Tibial nerve (tissue), 3 donors: Measurements from ENCODE around the gene SRGAP3.

Experiments used
- CTCF ChIP-seq, 5 experiments: fragments of 200-600 bp in 3 of 5; fragments of 450-650 bp in 2 of 5; sonication (generic) in 3 of 5; IDR thresholded peaks; one replicate each; pipeline ENCODE4 v1.5.1; 2016 to 2019; ENCODE audit warnings: antibody characterized with exemption in 5 of 5, mild to moderate bottlenecking in 3 of 5, moderate library complexity in 2 of 5
- POLR2A ChIP-seq, 2 donors: fragments of 450-650 bp; IDR thresholded peaks; one replicate each; pipeline ENCODE4 v1.6.1; 2017; ENCODE audit warnings: antibody characterized with exemption in 2 of 2, mild to moderate bottlenecking in 2 of 2, moderate library complexity in 2 of 2

GRCh38 chr3:9231937-9232336, 17.5 kb downstream of the SRGAP3 start:
- TF ChIP-seq CTCF (IDR thresholded peaks at IDR 0.05) (no peak), POLR2A (IDR thresholded peaks at IDR 0.05) (no peak)
